ENCODE results near the gene PALM3.
"Not testable (repeated sequence)": the region's sequence is repeated elsewhere in the genome, so short reads cannot be mapped to it uniquely, and the experiment has no call there.

PALM3 gene

DNA sequence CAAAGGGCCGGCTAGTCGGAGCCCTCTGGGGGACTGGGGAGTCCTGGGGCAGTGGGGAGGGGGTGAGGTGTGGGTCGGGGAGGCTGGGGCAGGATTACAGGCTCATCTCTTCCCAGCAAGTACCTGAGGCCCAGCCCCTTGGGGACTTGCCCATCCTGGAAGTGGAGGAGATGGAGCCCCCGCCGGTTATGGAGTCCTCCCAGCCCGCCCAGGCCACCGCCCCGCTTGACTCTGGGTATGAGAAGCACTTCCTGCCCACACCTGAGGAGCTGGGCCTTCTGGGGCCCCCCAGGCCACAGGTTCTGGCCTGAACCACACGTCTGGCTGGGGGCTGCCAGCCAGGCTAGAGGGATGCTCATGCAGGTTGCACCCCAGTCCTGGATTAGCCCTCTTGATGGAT lies 9.9 kb downstream of the PALM3 start:
- Histone ChIP-seq H3K9ac (ENCODE audit: low read length) (no peak overlapping the region), H2AFZ (ENCODE audit: low read length) (no peak overlapping the region), H3K79me2 (ENCODE audit: insufficient read depth, low read length) (no peaks in the 10 kb centered on the region), H3K4me2 (ENCODE audit: low read length) (no peak overlapping the region), H3K27ac (ENCODE audit: low read depth, low read length, poor library complexity, severe bottlenecking) (no peak overlapping the region), H3F3A (ENCODE audit: insufficient read depth, low read length) (no peaks in the 10 kb centered on the region), H3K9me3 (ENCODE audit: low read length) (0 out of 2 replicates have a peak, but pooled peaks cover 3% of the 10 kb centered on the region), H4K20me1 (ENCODE audit: insufficient read depth, low read length) (no peaks in the 10 kb centered on the region), H3K4me1 (ENCODE audit: insufficient read depth, low read length, severe bottlenecking) (no peaks in the 10 kb centered on the region), H3K9me2 (ENCODE audit: low read depth, low read length) (no peaks in the 10 kb centered on the region), H3K27me3 (ENCODE audit: insufficient read depth, low read length) (no peaks in the 10 kb centered on the region), H3K4me3 (ENCODE audit: low read depth, low read length, poor library complexity, severe bottlenecking) (no peak overlapping the region), H3K36me3 (ENCODE audit: insufficient read depth, low read length) (no peaks in the 10 kb centered on the region)
- TF ChIP-seq EZH2 (IDR thresholded peaks at IDR 0.05; ENCODE audit: borderline replicate concordance, low read length) = no peak
- TF ChIP-seq, protein P1, sequence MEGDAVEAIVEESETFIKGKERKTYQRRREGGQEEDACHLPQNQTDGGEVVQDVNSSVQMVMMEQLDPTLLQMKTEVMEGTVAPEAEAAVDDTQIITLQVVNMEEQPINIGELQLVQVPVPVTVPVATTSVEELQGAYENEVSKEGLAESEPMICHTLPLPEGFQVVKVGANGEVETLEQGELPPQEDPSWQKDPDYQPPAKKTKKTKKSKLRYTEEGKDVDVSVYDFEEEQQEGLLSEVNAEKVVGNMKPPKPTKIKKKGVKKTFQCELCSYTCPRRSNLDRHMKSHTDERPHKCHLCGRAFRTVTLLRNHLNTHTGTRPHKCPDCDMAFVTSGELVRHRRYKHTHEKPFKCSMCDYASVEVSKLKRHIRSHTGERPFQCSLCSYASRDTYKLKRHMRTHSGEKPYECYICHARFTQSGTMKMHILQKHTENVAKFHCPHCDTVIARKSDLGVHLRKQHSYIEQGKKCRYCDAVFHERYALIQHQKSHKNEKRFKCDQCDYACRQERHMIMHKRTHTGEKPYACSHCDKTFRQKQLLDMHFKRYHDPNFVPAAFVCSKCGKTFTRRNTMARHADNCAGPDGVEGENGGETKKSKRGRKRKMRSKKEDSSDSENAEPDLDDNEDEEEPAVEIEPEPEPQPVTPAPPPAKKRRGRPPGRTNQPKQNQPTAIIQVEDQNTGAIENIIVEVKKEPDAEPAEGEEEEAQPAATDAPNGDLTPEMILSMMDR (IDR thresholded peaks at IDR 0.05; ENCODE audit: low read length) = no peak

DNA sequence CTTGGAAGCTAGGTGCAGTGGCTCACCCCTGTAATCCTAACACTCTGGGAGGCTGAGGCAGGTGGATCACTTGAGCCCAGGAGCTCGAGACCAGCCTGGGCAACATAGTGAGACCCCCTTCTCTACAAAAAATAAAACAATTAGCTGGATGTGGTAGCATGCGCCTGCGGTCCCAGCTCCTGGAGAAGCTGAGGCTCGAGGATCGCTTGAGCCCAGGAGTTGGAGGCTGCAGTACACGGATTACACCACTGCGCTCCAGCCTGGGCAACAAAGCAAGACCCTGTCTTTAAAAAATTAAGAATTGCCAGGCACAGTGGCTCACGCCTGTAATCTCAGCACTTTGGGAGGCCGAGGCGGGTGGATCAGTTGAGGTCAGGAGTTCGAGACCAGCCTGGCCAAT lies 10.9 kb downstream of the PALM3 start:
- not testable (repeated sequence) for H3K4me2 ChIP-seq (ENCODE audit: low read length); H2AFZ ChIP-seq (ENCODE audit: low read length); H3K36me3 ChIP-seq (ENCODE audit: insufficient read depth, low read length); H3K4me3 ChIP-seq (ENCODE audit: low read depth, low read length, poor library complexity, severe bottlenecking); H3K9me3 ChIP-seq (ENCODE audit: low read length); H4K20me1 ChIP-seq (ENCODE audit: insufficient read depth, low read length); H3F3A ChIP-seq (ENCODE audit: insufficient read depth, low read length); H3K9ac ChIP-seq (ENCODE audit: low read length); H3K27ac ChIP-seq (ENCODE audit: low read depth, low read length, poor library complexity, severe bottlenecking); H3K79me2 ChIP-seq (ENCODE audit: insufficient read depth, low read length); H3K9me2 ChIP-seq (ENCODE audit: low read depth, low read length); H3K4me1 ChIP-seq (ENCODE audit: insufficient read depth, low read length, severe bottlenecking); H3K27me3 ChIP-seq (ENCODE audit: insufficient read depth, low read length)

- Histone ChIP-seq H3F3A (ENCODE audit: insufficient read depth, low read length) (no peaks in the 10 kb centered on the region), H4K20me1 (ENCODE audit: insufficient read depth, low read length) (no peaks in the 10 kb centered on the region), H2AFZ (ENCODE audit: low read length) (no peak overlapping the region), H3K4me3 (ENCODE audit: low read depth, low read length, poor library complexity, severe bottlenecking) (no peak overlapping the region), H3K36me3 (ENCODE audit: insufficient read depth, low read length) (no peaks in the 10 kb centered on the region), H3K4me1 (ENCODE audit: insufficient read depth, low read length, severe bottlenecking) (no peaks in the 10 kb centered on the region), H3K79me2 (ENCODE audit: insufficient read depth, low read length) (no peaks in the 10 kb centered on the region), H3K27ac (ENCODE audit: low read depth, low read length, poor library complexity, severe bottlenecking) (no peak overlapping the region), H3K9me2 (ENCODE audit: low read depth, low read length) (no peaks in the 10 kb centered on the region), H3K4me2 (ENCODE audit: low read length) (no peak overlapping the region), H3K27me3 (ENCODE audit: insufficient read depth, low read length) (no peaks in the 10 kb centered on the region), H3K9me3 (ENCODE audit: low read length) (0 out of 2 replicates have a peak, but pooled peaks cover 3% of the 10 kb centered on the region), H3K9ac (ENCODE audit: low read length) (no peak overlapping the region)
- no peak for TF ChIP-seq EZH2 (IDR thresholded peaks at IDR 0.05; ENCODE audit: borderline replicate concordance, low read length)
- TF ChIP-seq, protein P1 (IDR thresholded peaks at IDR 0.05; ENCODE audit: low read length) = no peak
These were observed 11.4 kb downstream of the PALM3 start for GRCh38 chr19:14050512-14050911.

DNA sequence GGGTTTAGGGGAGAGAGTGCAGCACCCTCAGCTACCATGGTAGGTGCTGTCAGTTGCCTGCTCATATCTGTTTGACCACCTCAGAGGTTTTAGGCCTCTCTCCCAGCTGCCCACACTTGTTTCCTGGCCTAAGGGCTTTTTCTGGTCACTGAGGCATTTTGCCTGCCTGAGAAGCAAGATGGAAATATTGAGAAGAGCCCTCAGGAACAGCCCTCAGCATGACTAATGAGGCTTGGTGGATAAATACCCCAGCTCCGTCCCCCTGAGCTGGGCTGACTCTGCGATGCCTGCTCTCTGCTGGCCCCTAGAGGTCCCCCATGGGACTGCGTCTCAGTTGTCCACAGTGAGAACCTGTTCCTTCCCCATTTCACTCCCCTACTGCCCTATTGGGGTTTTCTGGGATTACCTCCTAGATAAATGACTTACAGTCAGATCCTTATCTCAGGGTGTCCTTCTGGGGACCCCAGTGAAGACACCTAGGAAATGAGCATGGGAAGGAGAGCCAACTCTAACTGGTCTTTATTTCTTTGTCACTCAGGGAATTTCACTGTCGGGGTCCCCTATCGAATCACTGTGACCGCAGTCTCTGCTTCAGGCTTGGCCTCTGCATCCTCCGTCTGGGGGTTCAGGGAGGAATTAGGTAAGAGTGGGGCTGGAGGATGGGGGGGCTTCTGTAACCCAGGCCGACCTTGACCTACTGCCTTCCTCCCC lies 13.3 kb downstream of the PALM3 start:
- no peaks in the 10 kb centered on the region for H3K36me3 ChIP-seq (ENCODE audit: insufficient read depth, low read length)
- no peak overlapping the region for H3K9ac ChIP-seq (ENCODE audit: low read length)
- no peak overlapping the region for H3K4me3 ChIP-seq (ENCODE audit: low read depth, low read length, poor library complexity, severe bottlenecking)
- no peaks in the 10 kb centered on the region for H4K20me1 ChIP-seq (ENCODE audit: insufficient read depth, low read length)
- H3K4me1 ChIP-seq (ENCODE audit: insufficient read depth, low read length, severe bottlenecking) = no peaks in the 10 kb centered on the region
- TF ChIP-seq, protein P1 (IDR thresholded peaks at IDR 0.05; ENCODE audit: low read length) = peak; percentile 87
- TF ChIP-seq EZH2 (IDR thresholded peaks at IDR 0.05; ENCODE audit: borderline replicate concordance, low read length) = no peak
- H3K27ac ChIP-seq (ENCODE audit: low read depth, low read length, poor library complexity, severe bottlenecking) = no peak overlapping the region
- H3K9me3 ChIP-seq (ENCODE audit: low read length) = 0 out of 2 replicates have a peak, but pooled peaks cover 3% of the 10 kb centered on the region
- no peak overlapping the region for H2AFZ ChIP-seq (ENCODE audit: low read length)
- no peaks in the 10 kb centered on the region for H3F3A ChIP-seq (ENCODE audit: insufficient read depth, low read length)
- no peaks in the 10 kb centered on the region for H3K27me3 ChIP-seq (ENCODE audit: insufficient read depth, low read length)
- H3K79me2 ChIP-seq (ENCODE audit: insufficient read depth, low read length) = no peaks in the 10 kb centered on the region
- no peak overlapping the region for H3K4me2 ChIP-seq (ENCODE audit: low read length)
- no peaks in the 10 kb centered on the region for H3K9me2 ChIP-seq (ENCODE audit: low read depth, low read length)

DNA sequence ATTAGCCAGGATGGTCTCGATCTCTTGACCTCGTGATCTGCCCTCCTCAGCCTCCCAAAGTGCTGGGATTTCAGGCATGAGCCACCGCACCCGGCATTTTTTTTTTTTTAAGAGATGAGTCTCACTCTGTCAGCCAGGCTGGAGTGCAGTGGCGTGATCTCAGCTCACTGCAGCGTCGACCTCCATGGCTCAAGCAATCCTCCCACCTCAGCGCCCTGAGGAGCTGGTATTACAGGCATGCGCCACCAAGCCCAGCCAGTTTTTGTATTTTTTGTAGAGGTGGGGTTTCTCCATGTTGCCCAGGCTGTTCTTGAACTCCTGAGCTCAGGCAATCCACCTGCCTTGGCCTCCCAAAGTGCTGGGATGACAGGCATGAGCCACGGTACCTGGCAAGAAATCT lies 14.0 kb downstream of the PALM3 start:
- not testable (repeated sequence) for H4K20me1 ChIP-seq (ENCODE audit: insufficient read depth, low read length); H3K9me2 ChIP-seq (ENCODE audit: low read depth, low read length); H2AFZ ChIP-seq (ENCODE audit: low read length); H3K4me1 ChIP-seq (ENCODE audit: insufficient read depth, low read length, severe bottlenecking); H3K4me2 ChIP-seq (ENCODE audit: low read length); H3K27me3 ChIP-seq (ENCODE audit: insufficient read depth, low read length); H3K4me3 ChIP-seq (ENCODE audit: low read depth, low read length, poor library complexity, severe bottlenecking); H3K9ac ChIP-seq (ENCODE audit: low read length); H3F3A ChIP-seq (ENCODE audit: insufficient read depth, low read length); H3K9me3 ChIP-seq (ENCODE audit: low read length); H3K36me3 ChIP-seq (ENCODE audit: insufficient read depth, low read length); H3K27ac ChIP-seq (ENCODE audit: low read depth, low read length, poor library complexity, severe bottlenecking); H3K79me2 ChIP-seq (ENCODE audit: insufficient read depth, low read length)

All from OCI-LY1 (cell line).